Neuronal stem cell (in vitro differentiated cells): ENCODE measurements around the gene INSM1.
A peak's percentile ranks its signal among the peaks of the same experiment; 100 is the strongest.

Source experiments
- DNase-seq: peaks from one replicate; pipeline ENCODE4 v3.0.0-alpha.2; 2013; ENCODE audit warnings: low spot score
- H2AFZ ChIP-seq: one replicate; pipeline ENCODE4 v1.6.1; 2013; ENCODE audit warnings: mild to moderate bottlenecking, low read length, inconsistent platforms
- H2AK5ac ChIP-seq: 2 replicates; pipeline ENCODE4 v1.6.1; 2013; ENCODE audit warnings: low read depth, mild to moderate bottlenecking, inconsistent platforms, low read length, moderate library complexity, mixed read lengths
- H2BK120ac ChIP-seq: 2 replicates; pipeline ENCODE4 v1.6.1; 2013; ENCODE audit warnings: low read depth, mild to moderate bottlenecking, inconsistent platforms, low read length, moderate library complexity, mixed read lengths
- H2BK12ac ChIP-seq: one replicate; pipeline ENCODE4 v1.6.1; 2013; ENCODE audit warnings: low read length, inconsistent platforms
- H2BK15ac ChIP-seq: 2 replicates; pipeline ENCODE4 v1.6.1; 2013; ENCODE audit warnings: mild to moderate bottlenecking, low read length, inconsistent platforms, mixed read lengths
- H2BK5ac ChIP-seq: one replicate; pipeline ENCODE4 v1.6.1; 2013; ENCODE audit warnings: inconsistent platforms, mild to moderate bottlenecking, low read length, moderate library complexity
- H3K14ac ChIP-seq: one replicate; pipeline ENCODE4 v1.6.1; 2013; ENCODE audit warnings: low read length, inconsistent platforms
- H3K18ac ChIP-seq: 2 replicates; pipeline ENCODE4 v1.6.1; 2013; ENCODE audit warnings: low read length, inconsistent platforms
- H3K23ac ChIP-seq: 2 replicates; pipeline ENCODE4 v1.6.1; 2013; ENCODE audit warnings: low read depth, mild to moderate bottlenecking, mixed read lengths, low read length, inconsistent platforms; ENCODE audit not compliant: poor library complexity
- H3K27ac ChIP-seq: replicated peaks from 3 replicates; pipeline ENCODE4 v1.5.1; 2013; ENCODE audit warnings: low read length, inconsistent platforms
- H3K27me3 ChIP-seq, 3 experiments: 2 replicates each; pipeline ENCODE4 v1.6.1; 2013; ENCODE audit warnings: low read length in 3 of 3, mild to moderate bottlenecking in 2 of 3, inconsistent platforms in 1 of 3, low read depth in 1 of 3, mixed read lengths in 1 of 3, moderate library complexity in 1 of 3; ENCODE audit not compliant: control insufficient read depth in 3 of 3, insufficient read depth in 3 of 3
- H3K36me3 ChIP-seq, 2 donors: replicated peaks in 1 of 2; 2 replicates each; pipeline ENCODE4 v1.6.1; 2013; ENCODE audit warnings: low read length in 2 of 2; ENCODE audit not compliant: control insufficient read depth in 2 of 2, insufficient read depth in 2 of 2
- H3K4ac ChIP-seq: 2 replicates; pipeline ENCODE4 v1.6.1; 2013; ENCODE audit warnings: inconsistent platforms, mild to moderate bottlenecking, low read length, moderate library complexity
- H3K4me1 ChIP-seq, 2 donors: 1 replicate in 1 of 2; 2 replicates in 1 of 2; pipeline ENCODE4 v1.6.1; 2013; ENCODE audit warnings: low read length in 2 of 2, low read depth in 1 of 2; ENCODE audit not compliant: control insufficient read depth in 2 of 2, insufficient read depth in 1 of 2
- H3K4me2 ChIP-seq: one replicate; pipeline ENCODE4 v1.6.1; 2013; ENCODE audit warnings: mild to moderate bottlenecking, low read length, inconsistent platforms; ENCODE audit not compliant: insufficient read depth, poor library complexity, severe bottlenecking
- H3K4me3 ChIP-seq, 2 donors: 2 replicates each; pipeline ENCODE4 v1.5.1; 2013; ENCODE audit warnings: low read length in 2 of 2, mild to moderate bottlenecking in 2 of 2, inconsistent platforms in 1 of 2, moderate library complexity in 1 of 2
- H3K79me1 ChIP-seq: one replicate; pipeline ENCODE4 v1.6.1; 2013; ENCODE audit warnings: low read depth, mild to moderate bottlenecking, inconsistent platforms, low read length, moderate library complexity
- H3K9ac ChIP-seq: one replicate; pipeline ENCODE4 v1.6.1; 2013; ENCODE audit warnings: mild to moderate bottlenecking, low read depth, low read length, inconsistent platforms; ENCODE audit not compliant: poor library complexity
- H3K9me3 ChIP-seq, 2 donors: replicated peaks in 1 of 2; 2 replicates each; pipeline versions ENCODE3 to v1.6.1; 2013; ENCODE audit warnings: low read length in 2 of 2, mild to moderate bottlenecking in 2 of 2, inconsistent platforms in 1 of 2, low read depth in 1 of 2, mixed read lengths in 1 of 2, moderate library complexity in 1 of 2; ENCODE audit not compliant: control insufficient read depth in 2 of 2, insufficient read depth in 1 of 2
- H4K8ac ChIP-seq: one replicate; pipeline ENCODE4 v1.6.1; 2013; ENCODE audit warnings: low read depth, mild to moderate bottlenecking, inconsistent platforms, low read length, moderate library complexity
- H4K91ac ChIP-seq: one replicate; pipeline ENCODE4 v1.6.1; 2013; ENCODE audit warnings: low read length, low read depth, mild to moderate bottlenecking, inconsistent platforms; ENCODE audit not compliant: poor library complexity
- WGBS, 2 donors: extraction: QIAGEN DNeasy Blood & Tissue Kit; methylation state at CpG; one replicate each; pipeline ENCODE4 v1.1.7; 2013; ENCODE audit warnings: missing lambda C conversion rate in 2 of 2, mixed read lengths in 1 of 2; ENCODE audit not compliant: insufficient read length in 2 of 2, insufficient replicate concordance in 1 of 2; ENCODE audit errors: extremely low coverage in 2 of 2; 5-methylcytosine and 5-hydroxymethylcytosine counted together

The INSM1 gene

DNA sequence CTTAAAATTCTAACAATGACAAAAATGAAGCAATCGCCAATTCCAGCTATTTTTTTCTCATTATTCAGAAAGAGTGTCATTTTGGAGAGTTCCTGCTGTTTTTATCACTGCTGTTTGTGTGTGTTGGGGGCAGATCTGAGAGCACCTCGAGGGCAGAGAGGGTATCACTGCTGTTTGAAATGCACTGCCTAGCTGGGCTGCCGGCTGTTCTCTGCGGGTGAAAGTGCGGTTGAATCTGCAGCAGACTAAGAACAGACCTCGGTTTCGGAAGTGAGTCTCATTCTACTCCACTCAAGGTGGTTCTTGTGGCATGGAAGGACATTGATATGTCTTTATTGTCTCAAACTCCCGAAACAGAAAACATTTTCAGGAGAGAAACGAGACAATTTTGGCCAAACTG lies 18.3 kb downstream of the INSM1 start:
- no peaks in the 10 kb centered on the region for H3K79me1 ChIP-seq
- DNase-seq, result no peak
- no peak overlapping the region for H3K4me3 ChIP-seq

DNA sequence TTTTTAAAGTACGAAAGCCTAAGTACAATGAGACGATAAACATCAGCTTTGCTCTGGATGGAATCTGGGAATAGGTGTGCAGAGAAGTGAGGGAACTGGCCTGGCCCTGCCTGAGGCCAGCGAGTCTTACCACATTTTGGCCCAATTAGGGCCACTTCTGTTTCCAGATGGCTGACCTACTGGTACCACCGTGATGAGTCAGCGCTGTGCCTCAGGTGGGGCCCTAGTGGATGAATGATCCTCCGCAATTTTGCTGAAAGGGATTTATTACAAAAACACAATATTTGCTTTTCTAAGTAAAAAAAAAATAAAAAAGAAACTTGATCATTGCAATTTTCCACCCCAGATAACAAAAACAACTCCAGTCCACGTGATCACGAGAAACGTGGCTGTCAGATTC lies 22.5 kb downstream of the INSM1 start:
- no CpG with 5 or more reads among the region's 9 CpGs for WGBS, 2 donors
- Histone ChIP-seq H3K9me3 (no peaks in the 10 kb centered on the region), H3K27me3 (peaks cover 0 to 14% (median 0%) of the 10 kb centered on the region in 3 experiments), H3K18ac (no peak overlapping the region), H2BK12ac (no peak overlapping the region), H2BK5ac (no peak overlapping the region), H3K4me3 (no peak overlapping the region), H2AFZ (no peak overlapping the region), H3K79me1 (no peaks in the 10 kb centered on the region), H4K91ac (no peak overlapping the region), H3K9ac (no peak overlapping the region), H3K23ac (no peak overlapping the region), H4K8ac (no peak overlapping the region), H2BK15ac (no peak overlapping the region), H2BK120ac (no peak overlapping the region), H2AK5ac (no peak overlapping the region), H3K14ac (no peak overlapping the region), H3K4me2 (no peak overlapping the region), H3K36me3 (peaks cover 2 to 4% of the 10 kb centered on the region in 2 donors), H3K4ac (no peak overlapping the region), H3K4me1 (peaks cover 4 to 5% of the 10 kb centered on the region in 2 donors), H3K27ac (no peak overlapping the region)
- no peak for DNase-seq

More for the DNA sequence above, 18.3 kb downstream of the INSM1 start:
- peaks cover 0 to 1% of the 10 kb centered on the region in 2 donors for H3K9me3 ChIP-seq
- no peak overlapping the region for H2BK12ac ChIP-seq
- H4K91ac ChIP-seq, result no peak overlapping the region
- H3K36me3 ChIP-seq, result no peaks in the 10 kb centered on the region
- H3K4ac ChIP-seq, result no peak overlapping the region
- H3K4me1 ChIP-seq, result no peaks in the 10 kb centered on the region
- H4K8ac ChIP-seq, result no peak overlapping the region
- no CpG with 5 or more reads among the region's 9 CpGs for WGBS, 2 donors
- H2AFZ ChIP-seq, result no peak overlapping the region
- no peak overlapping the region for H3K27ac ChIP-seq
- no peak overlapping the region for H3K14ac ChIP-seq
- H3K27me3 ChIP-seq, result peaks cover 0 to under 1% (median 0%) of the 10 kb centered on the region in 3 experiments
- no peak overlapping the region for H2BK120ac ChIP-seq
- H3K23ac ChIP-seq, result no peak overlapping the region
- H3K18ac ChIP-seq, result no peak overlapping the region
- H3K4me2 ChIP-seq, result no peak overlapping the region
- no peak overlapping the region for H2AK5ac ChIP-seq
- no peak overlapping the region for H2BK15ac ChIP-seq
- no peak overlapping the region for H3K9ac ChIP-seq
- H2BK5ac ChIP-seq, result no peak overlapping the region

- Histone ChIP-seq H3K4ac (no peak overlapping the region), H3K79me1 (no peaks in the 10 kb centered on the region), H3K9ac (no peak overlapping the region), H3K4me2 (no peak overlapping the region), H3K4me1 (peaks cover 11% of the 10 kb centered on the region in 2 donors), H3K27me3 (peaks cover 0 to 15% (median 0%) of the 10 kb centered on the region in 3 experiments), H3K4me3 (no peak overlapping the region), H3K36me3 (peaks cover 2 to 4% of the 10 kb centered on the region in 2 donors), H4K91ac (no peak overlapping the region), H2AK5ac (no peak overlapping the region), H2BK5ac (no peak overlapping the region), H2BK15ac (no peak overlapping the region), H3K14ac (no peak overlapping the region), H3K18ac (no peak overlapping the region), H2BK12ac (no peak overlapping the region), H3K27ac (no peak overlapping the region), H2BK120ac (no peak overlapping the region), H3K9me3 (no peaks in the 10 kb centered on the region), H2AFZ (no peak overlapping the region), H4K8ac (no peak overlapping the region), H3K23ac (no peak overlapping the region)
- no peak for DNase-seq
- no CpG with 5 or more reads among the region's 4 CpGs for WGBS, 2 donors
Measured at GRCh38 chr20:20391115-20391514, 23.2 kb downstream of the INSM1 start.

DNA sequence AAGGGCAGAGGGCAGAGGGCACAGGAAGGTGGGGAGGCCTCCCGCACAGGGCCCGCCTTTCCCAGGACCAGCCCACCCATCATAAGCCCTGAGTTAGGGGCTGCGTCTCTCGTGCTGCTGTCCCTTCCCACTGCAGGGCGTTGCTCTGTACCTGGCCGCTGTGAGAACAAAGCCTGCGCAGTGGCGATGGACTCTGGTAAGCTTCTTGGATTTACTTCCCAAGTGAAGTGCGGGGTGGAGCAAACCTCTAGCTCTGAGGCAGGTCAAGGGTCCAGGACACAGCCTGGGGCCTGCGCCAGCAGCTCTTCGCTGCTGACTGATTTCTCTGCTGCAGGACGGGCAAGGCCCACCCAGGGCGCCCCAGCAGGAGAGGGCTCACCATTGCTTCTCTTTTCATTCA lies 23.9 kb downstream of the INSM1 start:
- H3K79me1 ChIP-seq, result no peaks in the 10 kb centered on the region
- no CpG with 5 or more reads among the region's 13 CpGs for WGBS, 2 donors

More for the DNA sequence above, 23.9 kb downstream of the INSM1 start:
- Histone ChIP-seq H4K8ac (no peak overlapping the region), H3K18ac (peak overlapping the region; percentile 15), H3K36me3 (peaks cover 2 to 4% of the 10 kb centered on the region in 2 donors), H3K23ac (no peak overlapping the region), H3K4me2 (no peak overlapping the region), H2AK5ac (no peak overlapping the region), H3K14ac (no peak overlapping the region), H3K4me1 (peaks cover 14 to 17% of the 10 kb centered on the region in 2 donors), H2BK12ac (no peak overlapping the region), H3K9me3 (no peaks in the 10 kb centered on the region), H3K27me3 (peaks cover 0 to 15% (median 0%) of the 10 kb centered on the region in 3 experiments), H4K91ac (no peak overlapping the region), H2BK15ac (no peak overlapping the region), H3K9ac (no peak overlapping the region), H3K27ac (no peak overlapping the region), H3K4ac (no peak overlapping the region), H2BK5ac (no peak overlapping the region), H2AFZ (no peak overlapping the region), H3K4me3 (no peak overlapping the region), H2BK120ac (no peak overlapping the region)
- no peak for DNase-seq
